ENCODE results near the gene AP2A1.

Gene AP2A1

GRCh38 chr19:49806620-49806959, 39.8 kb downstream of the AP2A1 start (continued):
- TF ChIP-seq ARNTL (CRISPR knock-in tag; IDR thresholded peaks at IDR 0.05; ENCODE audit: borderline replicate concordance, low read depth) (no peak), BACH2 (CRISPR knock-in tag; IDR thresholded peaks at IDR 0.05; ENCODE audit: borderline replicate concordance) (no peak), OSR1 (CRISPR knock-in tag; IDR thresholded peaks at IDR 0.05) (no peak), TOX (CRISPR knock-in tag; IDR thresholded peaks at IDR 0.05; ENCODE audit: borderline replicate concordance) (no peak)

- no peak for ATAC-seq
- TF ChIP-seq CSRNP3 (CRISPR knock-in tag; IDR thresholded peaks at IDR 0.05) (no peak), TOX (CRISPR knock-in tag; IDR thresholded peaks at IDR 0.05; ENCODE audit: borderline replicate concordance) (no peak), ZFP30 (CRISPR knock-in tag; IDR thresholded peaks at IDR 0.05) (no peak), BACH2 (CRISPR knock-in tag; IDR thresholded peaks at IDR 0.05; ENCODE audit: borderline replicate concordance) (no peak)
These were observed 40.5 kb downstream of the AP2A1 start for GRCh38 chr19:49807058-49807903.

GRCh38 chr19:49807904-49808675, 41.3 kb downstream of the AP2A1 start:
- no peak for TF ChIP-seq ISL1 (CRISPR knock-in tag; IDR thresholded peaks at IDR 0.05)
- no peak for TF ChIP-seq ZFP30 (CRISPR knock-in tag; IDR thresholded peaks at IDR 0.05)
- TF ChIP-seq TOX (CRISPR knock-in tag; IDR thresholded peaks at IDR 0.05; ENCODE audit: borderline replicate concordance): no peak
- TF ChIP-seq ARNTL (CRISPR knock-in tag; IDR thresholded peaks at IDR 0.05; ENCODE audit: borderline replicate concordance, low read depth): no peak
- TF ChIP-seq POU6F1 (CRISPR knock-in tag; IDR thresholded peaks at IDR 0.05; ENCODE audit: borderline replicate concordance, low read depth): no peak
- no peak for TF ChIP-seq GLIS3 (CRISPR knock-in tag; IDR thresholded peaks at IDR 0.05)
- no peak for TF ChIP-seq OSR1 (CRISPR knock-in tag; IDR thresholded peaks at IDR 0.05)
- no peak for TF ChIP-seq ESRRG (CRISPR knock-in tag; IDR thresholded peaks at IDR 0.05)
- no peak for TF ChIP-seq ZC3H10 (CRISPR knock-in tag; IDR thresholded peaks at IDR 0.05)
- TF ChIP-seq ZNF70 (CRISPR knock-in tag; IDR thresholded peaks at IDR 0.05): no peak
- TF ChIP-seq CSRNP3 (CRISPR knock-in tag; IDR thresholded peaks at IDR 0.05): no peak
- TF ChIP-seq CREB5 (CRISPR knock-in tag; IDR thresholded peaks at IDR 0.05; ENCODE audit: low read depth): no peak
- no peak for TF ChIP-seq SNAI2 (CRISPR knock-in tag; IDR thresholded peaks at IDR 0.05)
- ATAC-seq: no peak

- peak; percentile 49 for ATAC-seq
- TF ChIP-seq ZC3H10 (CRISPR knock-in tag; IDR thresholded peaks at IDR 0.05) (no peak), CSRNP3 (CRISPR knock-in tag; IDR thresholded peaks at IDR 0.05) (no peak), RARB (CRISPR knock-in tag; IDR thresholded peaks at IDR 0.05) (no peak), PATZ1 (CRISPR knock-in tag; IDR thresholded peaks at IDR 0.05; ENCODE audit: borderline replicate concordance) (no peak), TCF4 (CRISPR knock-in tag; IDR thresholded peaks at IDR 0.05; ENCODE audit: borderline replicate concordance) (no peak), ZNF8 (CRISPR knock-in tag; IDR thresholded peaks at IDR 0.05) (no peak), TSHZ2 (CRISPR knock-in tag; IDR thresholded peaks at IDR 0.05) (no peak), ARNTL (CRISPR knock-in tag; IDR thresholded peaks at IDR 0.05; ENCODE audit: borderline replicate concordance, low read depth) (no peak)
These were observed 41.9 kb downstream of the AP2A1 start for GRCh38 chr19:49808711-49809159.

Measured in SK-N-SH treated with all-trans-retinoic acid at 6 μM for 48 hours (cell line).